Thyroid gland (tissue), 4 donors: ENCODE results near the gene KIRREL3. TPM values are rescaled to one million over a fixed set of nuclear protein-coding genes. Genes with fewer than 3 reads are reported as not detected.

Source experiments
- DNase-seq, 2 donors: peaks; one replicate each; pipeline ENCODE4 v3.0.0-alpha.2; 2019
- H3K27ac ChIP-seq, 3 donors: fragments of 200-600 bp; sonication (generic); 1 replicate in 2 of 3; 2 replicates in 1 of 3; pipeline ENCODE4 v1.5.1; 2016 to 2019; ENCODE audit warnings: mild to moderate bottlenecking in 1 of 3, moderate library complexity in 1 of 3
- H3K27me3 ChIP-seq: fragments of 200-600 bp; sonication (generic); one replicate; pipeline ENCODE4 v1.5.1; 2019
- H3K36me3 ChIP-seq, 2 donors: fragments of 200-600 bp; sonication (generic); one replicate each; pipeline ENCODE4 v1.5.1; 2016 to 2019
- H3K4me1 ChIP-seq, 2 donors: fragments of 200-600 bp; sonication (generic); one replicate each; pipeline ENCODE4 v1.5.1; 2017 to 2019
- H3K4me3 ChIP-seq, 3 donors: fragments of 200-600 bp; sonication (generic); replicated peaks in 1 of 3; 1 replicate in 2 of 3; 2 replicates in 1 of 3; pipeline ENCODE4 v1.5.1; 2016; ENCODE audit warnings: mild to moderate bottlenecking in 1 of 3
- H3K9me3 ChIP-seq: fragments of 200-600 bp; sonication (generic); one replicate; pipeline ENCODE4 v1.5.1; 2017
- CTCF ChIP-seq, 6 experiments: fragments of 200-600 bp in 3 of 6; fragments of 450-650 bp in 3 of 6; sonication (generic) in 3 of 6; IDR thresholded peaks; one replicate each; pipeline ENCODE4 v1.5.1; 2016 to 2019; ENCODE audit warnings: antibody characterized with exemption in 6 of 6, mild to moderate bottlenecking in 2 of 6, inconsistent platforms in 1 of 6, moderate library complexity in 1 of 6
- POLR2A ChIP-seq, 2 donors: fragments of 450-650 bp; IDR thresholded peaks; one replicate each; pipeline ENCODE4 v1.6.1; 2017; ENCODE audit warnings: antibody characterized with exemption in 2 of 2, mild to moderate bottlenecking in 2 of 2, moderate library complexity in 1 of 2
- WGBS, 2 donors: methylation state at CpG; one replicate each; pipeline ENCODE4 v1.1.5; 2017; 5-methylcytosine and 5-hydroxymethylcytosine counted together
- intact Hi-C: fragments of 100-400 bp; cut with DNase I; formaldehyde crosslinking; loops from one replicate; pipeline ENCODE4 v1.15.1; 2023
- total RNA-seq, 4 donors: library from RNA; depleted of rRNA; stranded (reverse); fragments of >200 nt; gene quantifications; one replicate each; pipeline ENCODE4 v1.2.3, GENCODE V29; 2016

Gene KIRREL3
- total RNA-seq, 4 donors from 2014 or later = 0.78 TPM; not detected in 3

- Histone ChIP-seq H3K4me1 (peaks cover 0 to 14% of the 10 kb centered on the region in 2 donors), H3K36me3 (no peaks in the 10 kb centered on the region), H3K27ac (no peak overlapping the region), H3K4me3 (no peak overlapping the region), H3K9me3 (no peaks in the 10 kb centered on the region), H3K27me3 (no peaks in the 10 kb centered on the region)
- 92 to 94% methylated on average over 14 to 15 of the region's 15 CpGs for WGBS, 2 donors
- TF ChIP-seq CTCF (IDR thresholded peaks at IDR 0.05) = no peak
- TF ChIP-seq POLR2A (IDR thresholded peaks at IDR 0.05) = no peak
- intact Hi-C loops = loop anchor here (5.0 kb wide), 1 partner anchor 167 kb away; no protein-coding TSS in a partner anchor
- DNase-seq = no peak
These were observed 521.2 kb downstream of the KIRREL3 start for GRCh38 chr11:126479178-126479930.

- WGBS, 2 donors = 91 to 93% methylated on average over 5 of the region's 5 CpGs
- Histone ChIP-seq H3K4me3 (no peak overlapping the region), H3K27me3 (no peaks in the 10 kb centered on the region), H3K27ac (no peak overlapping the region), H3K9me3 (no peaks in the 10 kb centered on the region), H3K4me1 (peaks cover 0 to 14% of the 10 kb centered on the region in 2 donors), H3K36me3 (no peaks in the 10 kb centered on the region)
- intact Hi-C loops = loop anchor here (5.0 kb wide), 1 partner anchor 166 kb away; no protein-coding TSS in a partner anchor
- TF ChIP-seq POLR2A (IDR thresholded peaks at IDR 0.05) (no peak), CTCF (IDR thresholded peaks at IDR 0.05) (no peak)
- DNase-seq = no peak
These were observed 522.1 kb downstream of the KIRREL3 start for GRCh38 chr11:126478466-126478865.

GRCh38 chr11:126477535-126478305 is 522.9 kb downstream of the KIRREL3 start:
- Histone ChIP-seq H3K4me3 (no peak overlapping the region), H3K36me3 (no peaks in the 10 kb centered on the region), H3K27ac (no peak overlapping the region), H3K9me3 (no peaks in the 10 kb centered on the region), H3K4me1 (peaks cover 0 to 14% of the 10 kb centered on the region in 2 donors), H3K27me3 (no peaks in the 10 kb centered on the region)
- WGBS, 2 donors = 27 to 31% methylated on average over 14 of the region's 14 CpGs
- peak; percentile 34 to 45 for DNase-seq
- intact Hi-C loops = loop anchor here (5.0 kb wide), 1 partner anchor 165 kb away; no protein-coding TSS in a partner anchor
- no peak for TF ChIP-seq POLR2A (IDR thresholded peaks at IDR 0.05)
- TF ChIP-seq CTCF (IDR thresholded peaks at IDR 0.05) = no peak

- Histone ChIP-seq H3K9me3 (no peaks in the 10 kb centered on the region), H3K27ac (no peak overlapping the region), H3K4me3 (no peak overlapping the region), H3K4me1 (peaks cover 0 to 14% of the 10 kb centered on the region in 2 donors), H3K36me3 (no peaks in the 10 kb centered on the region), H3K27me3 (no peaks in the 10 kb centered on the region)
- no peak for DNase-seq
- WGBS, 2 donors = 78 to 83% methylated on average over 9 of the region's 9 CpGs
- intact Hi-C loops = loop anchor here (5.0 kb wide), 1 partner anchor 165 kb away; no protein-coding TSS in a partner anchor
- TF ChIP-seq CTCF (IDR thresholded peaks at IDR 0.05) (no peak), POLR2A (IDR thresholded peaks at IDR 0.05) (no peak)
These were observed 523.6 kb downstream of the KIRREL3 start for GRCh38 chr11:126476977-126477376.
